WERI-Rb-1 (cell line): ENCODE data around the gene AP3D1.

Experiments
- DNase-seq: peaks from one replicate; pipeline ENCODE4 v3.0.0-alpha.2; 2020
- H3K27ac ChIP-seq: fragments of 250-450 bp; sonication (Bioruptor Pico); 2 replicates; pipeline ENCODE4 v1.5.1; 2020; ENCODE audit warnings: mild to moderate bottlenecking, moderate library complexity
- H3K27me3 ChIP-seq: fragments of 250-450 bp; sonication (Bioruptor Pico); 2 replicates; pipeline ENCODE4 v1.5.1; 2021; ENCODE audit warnings: mild to moderate bottlenecking, low read depth, moderate library complexity; ENCODE audit not compliant: insufficient read depth, severe bottlenecking
- H3K36me3 ChIP-seq: fragments of 250-450 bp; sonication (Bioruptor Pico); 2 replicates; pipeline ENCODE4 v1.5.1; 2020; ENCODE audit warnings: mild to moderate bottlenecking, moderate library complexity
- H3K4me3 ChIP-seq: 2 replicates; pipeline ENCODE4 v1.5.1; 2011; ENCODE audit warnings: low read depth, mild to moderate bottlenecking, control low read depth, low read length
- H3K9me3 ChIP-seq: fragments of 250-450 bp; sonication (Bioruptor Pico); 2 replicates; pipeline ENCODE4 v1.5.1; 2021; ENCODE audit warnings: mild to moderate bottlenecking, moderate library complexity; ENCODE audit not compliant: severe bottlenecking
- CTCF ChIP-seq: IDR thresholded peaks from 2 replicates; pipeline ENCODE4 v1.5.1; 2011; ENCODE audit warnings: low read depth, mild to moderate bottlenecking, control low read depth, inconsistent platforms, low read length

Gene AP3D1

GRCh38 chr19:2176337-2176994 is 25.1 kb upstream of the AP3D1 start:
- TF ChIP-seq CTCF, result no peak
- Histone ChIP-seq H3K27ac (no peak overlapping the region), H3K9me3 (peaks cover 2% of the 10 kb centered on the region), H3K4me3 (no peak overlapping the region), H3K27me3 (no peaks in the 10 kb centered on the region), H3K36me3 (peaks cover 33% of the 10 kb centered on the region)
- DNase-seq, result no peak

- no peak for DNase-seq
- Histone ChIP-seq H3K36me3 (peaks cover 34% of the 10 kb centered on the region), H3K9me3 (peaks cover 2% of the 10 kb centered on the region), H3K27me3 (no peaks in the 10 kb centered on the region), H3K4me3 (no peak overlapping the region), H3K27ac (no peak overlapping the region)
- TF ChIP-seq CTCF, result no peak
Observed at GRCh38 chr19:2175742-2176141, 24.4 kb upstream of the AP3D1 start.

- Histone ChIP-seq H3K36me3 (peaks cover 28% of the 10 kb centered on the region), H3K4me3 (no peak overlapping the region)
- no peak for TF ChIP-seq CTCF
Observed at GRCh38 chr19:2173767-2174577, 22.6 kb upstream of the AP3D1 start.

DNA sequence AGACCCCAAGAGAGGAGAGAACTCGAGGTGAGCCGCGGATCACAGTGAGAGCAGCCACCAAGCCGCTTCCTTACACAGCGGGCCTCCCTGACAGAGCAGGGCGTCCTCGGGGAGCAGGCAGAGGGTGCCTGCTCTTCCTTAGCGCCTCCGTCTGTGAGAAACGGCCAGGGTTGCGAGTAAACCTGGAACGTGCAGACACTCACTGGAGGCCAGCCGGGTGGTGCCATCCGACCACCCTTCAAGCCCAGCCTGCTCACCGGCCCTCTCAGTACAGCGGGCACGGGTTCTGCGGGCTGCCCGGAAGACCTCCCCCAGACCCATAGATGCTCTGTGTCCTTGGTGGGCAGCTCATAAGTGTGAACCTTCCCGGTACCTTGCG is 22.0 kb upstream of the AP3D1 start:
- no peak for TF ChIP-seq CTCF

More at GRCh38 chr19:2173767-2174577, 22.6 kb upstream of the AP3D1 start:
- Histone ChIP-seq H3K27ac (no peak overlapping the region), H3K9me3 (peaks cover 2% of the 10 kb centered on the region), H3K27me3 (no peaks in the 10 kb centered on the region)
- DNase-seq, result no peak

GRCh38 chr19:2171349-2172145 is 20.2 kb upstream of the AP3D1 start:
- Histone ChIP-seq H3K27me3 (no peaks in the 10 kb centered on the region), H3K27ac (peak overlapping the region; percentile 50), H3K4me3 (no peak overlapping the region), H3K9me3 (peaks cover 2% of the 10 kb centered on the region), H3K36me3 (peaks cover 29% of the 10 kb centered on the region)
- DNase-seq, result peak; percentile 53
- peak; percentile 49 for TF ChIP-seq CTCF

More for the DNA sequence above, 22.0 kb upstream of the AP3D1 start:
- H3K27me3 ChIP-seq, result no peaks in the 10 kb centered on the region
- no peak overlapping the region for H3K4me3 ChIP-seq
- no peak for DNase-seq
- H3K27ac ChIP-seq, result no peak overlapping the region
- peaks cover 2% of the 10 kb centered on the region for H3K9me3 ChIP-seq
- peaks cover 31% of the 10 kb centered on the region for H3K36me3 ChIP-seq
